A375 (cell line): ENCODE data around the gene POU3F4. TPM values are rescaled to one million over a fixed set of nuclear protein-coding genes. Genes with fewer than 3 reads are reported as not detected.

Experiments used
- total RNA-seq: library from RNA; depleted of rRNA; stranded (reverse); fragments of >200 nt; shearing (Covaris generic); gene quantifications from 2 replicates; pipeline ENCODE4 v1.2.3, GENCODE V29; 2014; rRNA removed

The POU3F4 gene
- total RNA-seq, result not detected in 2 replicates

GRCh38 chrX:83508006-83508405 is at the start of gene POU3F4:
Gene POU3F4, plus strand, starts transcription at chrX:83508290. Its CDS starts 35 bp downstream, at chrX:83508325.

